Kidney epithelial cell (primary cell): ENCODE data around the gene BPTF. TPM values are rescaled to one million over a fixed set of nuclear protein-coding genes. Genes with fewer than 3 reads are reported as not detected.
"Not testable (repeated sequence)": the region's sequence is repeated elsewhere in the genome, so short reads cannot be mapped to it uniquely, and the experiment has no call there.

Experiments
- DNase-seq: peaks from one replicate; pipeline ENCODE4 v3.0.0-alpha.2; 2010; ENCODE audit warnings: low read depth
- H3K27me3 ChIP-seq: 2 replicates; pipeline ENCODE4 v1.6.0; 2011; ENCODE audit warnings: low read length; ENCODE audit not compliant: control insufficient read depth, insufficient read depth
- H3K36me3 ChIP-seq: 2 replicates; pipeline ENCODE4 v1.5.1; 2011; ENCODE audit warnings: low read length; ENCODE audit not compliant: control insufficient read depth, insufficient read depth
- H3K4me3 ChIP-seq: 2 replicates; pipeline ENCODE4 v1.5.1; 2011; ENCODE audit warnings: low read depth, mild to moderate bottlenecking, control low read depth, low read length
- total RNA-seq: library from RNA; depleted of rRNA; stranded (reverse); fragments of >200 nt; gene quantifications from 2 replicates; pipeline ENCODE4 v1.2.3, GENCODE V29; 2015
- TF ChIP-seq, protein P1 (sequence below): IDR thresholded peaks from 2 replicates; pipeline ENCODE4 v1.5.1; 2011; ENCODE audit warnings: mild to moderate bottlenecking, moderate library complexity, low read length, control low read depth, inconsistent platforms; ENCODE audit not compliant: insufficient read depth, poor library complexity, severe bottlenecking

BPTF gene
- total RNA-seq, 1 donor from 2014 or later, result 41.3 TPM

DNA sequence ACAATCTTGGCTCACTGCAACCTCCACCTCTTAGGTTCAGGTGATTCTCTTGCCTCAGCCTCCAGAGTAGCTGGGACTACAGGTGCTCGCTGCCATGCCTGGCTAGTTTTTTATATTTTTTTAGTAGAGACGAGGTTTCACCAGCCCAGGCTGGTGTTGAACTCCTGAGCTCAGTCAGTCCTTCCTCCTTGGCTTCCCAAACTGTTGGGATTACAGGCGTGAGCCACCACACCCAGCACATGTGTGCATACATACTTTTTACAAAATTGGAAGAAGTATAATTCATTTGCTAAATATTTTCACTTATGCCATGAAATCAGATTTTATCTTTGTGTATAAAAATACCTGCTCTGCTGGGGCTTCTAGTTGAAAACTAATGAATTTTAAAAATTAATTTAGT lies 13.2 kb downstream of the BPTF start:
- DNase-seq, result no peak
- no peak overlapping the region for H3K4me3 ChIP-seq
- H3K27me3 ChIP-seq, result no peaks in the 10 kb centered on the region
- H3K36me3 ChIP-seq, result no peaks in the 10 kb centered on the region
- TF ChIP-seq, protein P1, sequence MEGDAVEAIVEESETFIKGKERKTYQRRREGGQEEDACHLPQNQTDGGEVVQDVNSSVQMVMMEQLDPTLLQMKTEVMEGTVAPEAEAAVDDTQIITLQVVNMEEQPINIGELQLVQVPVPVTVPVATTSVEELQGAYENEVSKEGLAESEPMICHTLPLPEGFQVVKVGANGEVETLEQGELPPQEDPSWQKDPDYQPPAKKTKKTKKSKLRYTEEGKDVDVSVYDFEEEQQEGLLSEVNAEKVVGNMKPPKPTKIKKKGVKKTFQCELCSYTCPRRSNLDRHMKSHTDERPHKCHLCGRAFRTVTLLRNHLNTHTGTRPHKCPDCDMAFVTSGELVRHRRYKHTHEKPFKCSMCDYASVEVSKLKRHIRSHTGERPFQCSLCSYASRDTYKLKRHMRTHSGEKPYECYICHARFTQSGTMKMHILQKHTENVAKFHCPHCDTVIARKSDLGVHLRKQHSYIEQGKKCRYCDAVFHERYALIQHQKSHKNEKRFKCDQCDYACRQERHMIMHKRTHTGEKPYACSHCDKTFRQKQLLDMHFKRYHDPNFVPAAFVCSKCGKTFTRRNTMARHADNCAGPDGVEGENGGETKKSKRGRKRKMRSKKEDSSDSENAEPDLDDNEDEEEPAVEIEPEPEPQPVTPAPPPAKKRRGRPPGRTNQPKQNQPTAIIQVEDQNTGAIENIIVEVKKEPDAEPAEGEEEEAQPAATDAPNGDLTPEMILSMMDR, result no peak

DNA sequence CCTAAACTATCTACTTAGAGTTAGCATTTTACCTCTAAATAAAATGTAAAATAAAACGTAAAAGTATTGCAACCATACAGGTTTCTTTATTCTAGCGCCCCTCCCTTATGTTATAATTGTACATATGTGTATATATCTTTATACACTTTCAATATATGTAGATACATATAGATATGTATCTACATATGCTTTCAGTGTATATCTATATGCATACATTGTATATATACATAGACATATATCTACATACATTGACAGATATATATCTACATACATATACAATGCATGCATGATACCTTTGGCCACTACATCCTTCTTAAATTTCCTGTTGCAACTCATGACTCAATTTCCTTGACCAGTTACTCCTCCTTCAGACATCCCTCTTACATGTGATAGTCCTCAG lies 16.7 kb downstream of the BPTF start:
- TF ChIP-seq, protein P1, result no peak
- no peak for DNase-seq
- no peaks in the 10 kb centered on the region for H3K36me3 ChIP-seq
- no peaks in the 10 kb centered on the region for H3K27me3 ChIP-seq
- H3K4me3 ChIP-seq, result no peak overlapping the region

DNA sequence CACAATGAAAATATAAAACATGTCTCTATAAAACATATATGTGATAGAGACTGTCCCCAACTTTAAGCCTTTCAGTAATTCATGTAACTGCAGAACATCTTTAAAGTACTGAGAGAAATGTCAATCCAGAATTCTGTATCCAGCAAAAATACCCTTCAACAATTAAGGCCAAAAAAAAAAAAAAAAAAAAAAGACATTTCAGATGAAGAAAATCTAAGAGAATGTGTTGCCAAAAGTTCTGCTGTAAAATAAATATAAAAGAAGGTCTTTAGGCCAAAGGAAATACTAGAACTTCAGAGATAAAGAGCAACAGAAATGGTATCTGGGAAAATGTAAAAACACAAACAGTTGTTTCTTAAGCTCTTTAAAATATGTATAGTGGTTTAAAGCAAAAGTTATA lies 17.3 kb downstream of the BPTF start:
- no peak overlapping the region for H3K4me3 ChIP-seq
- no peak for DNase-seq
- no peaks in the 10 kb centered on the region for H3K36me3 ChIP-seq
- TF ChIP-seq, protein P1, result no peak
- no peaks in the 10 kb centered on the region for H3K27me3 ChIP-seq

DNA sequence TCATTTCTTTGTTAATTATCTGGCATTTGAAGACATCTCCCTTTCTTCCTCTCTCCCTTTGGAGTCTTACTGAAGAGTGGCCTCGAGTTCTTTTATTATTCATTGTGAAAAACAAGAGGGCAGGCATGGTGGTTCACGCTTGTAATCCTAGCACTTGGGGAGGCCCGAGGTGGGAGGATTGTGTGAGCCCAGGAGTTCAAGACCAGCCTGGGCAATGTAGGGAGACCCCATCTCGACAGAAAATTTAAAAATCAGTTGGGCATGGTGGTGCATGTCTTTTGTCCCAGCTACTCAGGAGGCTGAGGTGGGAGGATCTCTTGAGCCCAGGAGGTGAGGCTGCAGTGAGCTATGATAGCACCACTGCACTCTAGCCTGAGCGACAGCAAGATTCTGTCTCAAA lies 20.1 kb downstream of the BPTF start:
- DNase-seq, result no peak
- Histone ChIP-seq H3K36me3 (no peaks in the 10 kb centered on the region), H3K4me3 (no peak overlapping the region), H3K27me3 (no peaks in the 10 kb centered on the region)
- TF ChIP-seq, protein P1, result no peak

DNA sequence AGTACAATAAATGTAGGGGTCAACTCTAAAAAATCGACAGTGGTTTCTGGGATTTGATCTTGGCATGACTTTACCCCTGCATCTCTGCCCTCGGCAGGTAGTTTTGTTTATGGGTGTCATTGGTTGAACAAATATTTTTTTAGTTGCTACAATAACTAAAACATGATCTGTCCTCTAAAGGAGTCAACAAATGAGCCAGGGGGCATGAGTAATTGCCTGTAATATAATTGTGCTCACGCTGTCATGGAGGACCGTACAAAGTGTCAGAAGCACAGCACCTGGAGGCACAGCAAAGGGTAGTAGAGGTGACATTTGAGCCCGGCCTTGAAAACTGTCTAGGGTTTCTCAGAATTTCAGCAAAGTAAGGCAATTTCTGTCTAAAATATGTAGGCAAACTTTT lies 22.9 kb downstream of the BPTF start:
- not testable (repeated sequence) for H3K4me3 ChIP-seq, DNase-seq, H3K36me3 ChIP-seq, H3K27me3 ChIP-seq

DNA sequence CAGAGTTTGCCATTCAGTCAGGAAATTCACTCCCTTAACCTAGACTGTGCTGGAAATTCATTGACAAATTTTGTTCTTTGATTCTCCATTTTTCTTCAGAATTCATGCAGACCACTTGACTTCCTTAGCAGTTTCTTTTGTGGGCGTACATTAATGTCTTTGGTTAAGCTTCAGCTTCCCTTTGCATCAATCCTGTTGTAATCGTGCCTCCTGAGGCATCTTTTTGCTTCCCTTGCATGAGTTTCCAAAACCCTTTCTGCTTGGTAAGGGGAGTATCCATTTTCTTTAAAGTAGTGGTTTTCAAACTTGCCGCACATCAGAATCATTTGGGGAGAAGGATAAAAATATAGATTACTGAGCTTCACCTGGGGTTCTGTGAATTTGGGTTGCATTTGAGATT lies 23.5 kb downstream of the BPTF start:
- DNase-seq, H3K36me3 ChIP-seq, H3K4me3 ChIP-seq, H3K27me3 ChIP-seq: not testable (repeated sequence)

DNA sequence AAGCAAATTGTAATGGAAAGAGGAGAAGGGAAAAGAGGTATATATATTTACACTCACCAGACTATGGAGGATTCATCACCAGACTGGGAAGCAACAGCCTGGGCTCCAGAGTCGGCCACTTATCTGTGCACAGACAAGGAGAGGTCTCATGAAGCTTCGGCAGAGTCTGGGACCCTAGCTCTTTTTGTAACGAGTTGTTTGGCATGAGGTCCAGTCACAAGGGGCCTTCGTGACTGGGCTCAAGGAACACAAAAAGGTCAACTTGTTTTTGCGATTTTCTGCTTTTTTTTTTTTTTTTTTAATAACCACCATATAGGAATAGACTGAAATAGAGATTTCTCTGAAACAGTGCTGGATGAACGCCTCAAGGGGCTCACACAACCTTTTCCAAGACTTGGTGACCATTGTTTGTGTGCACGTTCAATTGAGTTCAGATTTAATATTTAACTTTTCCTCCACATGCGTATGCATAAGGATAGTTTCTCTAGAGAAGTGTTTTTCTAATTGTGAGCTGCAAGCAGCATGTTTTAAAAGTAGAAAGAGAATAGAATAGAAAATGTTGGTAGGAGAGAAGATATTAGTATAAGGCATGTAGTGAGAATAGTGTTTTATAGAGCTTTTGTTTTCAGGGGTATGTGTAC lies 25.8 kb downstream of the BPTF start:
- Histone ChIP-seq H3K36me3 (no peaks in the 10 kb centered on the region), H3K27me3 (no peaks in the 10 kb centered on the region), H3K4me3 (no peak overlapping the region)
- DNase-seq, result no peak
- TF ChIP-seq, protein P1, result no peak
